Ovary (tissue), 3 donors: ENCODE measurements around the gene DNAJC18.

ENCODE experiments used
- EP300 ChIP-seq: sonication (generic); formaldehyde crosslinking; IDR thresholded peaks from one replicate; pipeline ENCODE4 v1.6.1; 2017; ENCODE audit warnings: antibody characterized with exemption
- POLR2A ChIP-seq: fragments of 450-650 bp; IDR thresholded peaks from one replicate; pipeline ENCODE4 v1.6.1; 2017; ENCODE audit warnings: antibody characterized with exemption, mild to moderate bottlenecking, moderate library complexity
- TF ChIP-seq, protein P1 (sequence below), 3 donors: fragments of 450-650 bp in 2 of 3; fragments of 200-600 bp in 1 of 3; IDR thresholded peaks; one replicate each; pipeline versions ENCODE4 v1.5.1 to v1.8.0; 2016 to 2022; ENCODE audit warnings: antibody characterized with exemption in 3 of 3, mild to moderate bottlenecking in 1 of 3
- donor health status: DM: no; HTN: no; CAD: no.

DNA sequence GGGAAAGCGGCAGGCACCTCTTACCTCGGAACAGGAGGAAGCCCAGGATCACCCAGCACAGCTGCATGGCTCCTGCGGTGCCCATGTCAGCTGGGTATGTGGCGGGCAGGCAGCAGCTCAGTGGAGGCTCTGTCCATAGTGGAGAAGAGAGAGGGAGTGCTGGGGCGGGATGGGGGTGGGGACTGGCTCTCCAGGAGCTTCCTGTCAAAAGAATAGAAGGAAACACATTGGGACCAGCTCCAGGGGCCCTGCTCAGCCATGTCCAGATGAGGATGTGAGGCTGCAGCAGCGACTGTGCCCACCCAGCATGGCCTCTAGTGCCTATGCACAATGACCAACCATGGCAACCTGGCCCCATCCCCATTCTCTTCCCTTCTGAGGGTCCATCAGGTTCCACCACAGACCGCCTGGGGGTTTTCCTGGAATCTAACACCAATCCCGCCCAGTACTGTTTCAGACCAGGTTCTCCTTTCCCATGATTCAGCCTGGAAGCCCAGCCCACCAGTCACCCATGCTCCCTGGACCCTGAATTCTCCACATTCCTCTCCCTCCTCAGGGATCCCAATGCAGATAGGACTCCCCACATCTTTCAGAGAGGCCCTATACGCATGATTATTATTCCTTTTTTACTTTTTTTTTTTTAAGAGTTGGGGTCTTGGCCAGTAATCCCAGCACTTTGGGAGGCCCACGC, 23.4 kb upstream of the DNAJC18 start, which contains the start of gene ECSCR:
- TF ChIP-seq, protein P1, sequence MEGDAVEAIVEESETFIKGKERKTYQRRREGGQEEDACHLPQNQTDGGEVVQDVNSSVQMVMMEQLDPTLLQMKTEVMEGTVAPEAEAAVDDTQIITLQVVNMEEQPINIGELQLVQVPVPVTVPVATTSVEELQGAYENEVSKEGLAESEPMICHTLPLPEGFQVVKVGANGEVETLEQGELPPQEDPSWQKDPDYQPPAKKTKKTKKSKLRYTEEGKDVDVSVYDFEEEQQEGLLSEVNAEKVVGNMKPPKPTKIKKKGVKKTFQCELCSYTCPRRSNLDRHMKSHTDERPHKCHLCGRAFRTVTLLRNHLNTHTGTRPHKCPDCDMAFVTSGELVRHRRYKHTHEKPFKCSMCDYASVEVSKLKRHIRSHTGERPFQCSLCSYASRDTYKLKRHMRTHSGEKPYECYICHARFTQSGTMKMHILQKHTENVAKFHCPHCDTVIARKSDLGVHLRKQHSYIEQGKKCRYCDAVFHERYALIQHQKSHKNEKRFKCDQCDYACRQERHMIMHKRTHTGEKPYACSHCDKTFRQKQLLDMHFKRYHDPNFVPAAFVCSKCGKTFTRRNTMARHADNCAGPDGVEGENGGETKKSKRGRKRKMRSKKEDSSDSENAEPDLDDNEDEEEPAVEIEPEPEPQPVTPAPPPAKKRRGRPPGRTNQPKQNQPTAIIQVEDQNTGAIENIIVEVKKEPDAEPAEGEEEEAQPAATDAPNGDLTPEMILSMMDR (IDR thresholded peaks at IDR 0.05), result no peak
- TF ChIP-seq EP300 (no peak), POLR2A (no peak)
